Right atrium auricular region (tissue), 2 donors: Measurements from ENCODE around the gene EIF5A2. TPM values are rescaled to one million over a fixed set of nuclear protein-coding genes. Genes with fewer than 3 reads are reported as not detected.
A peak's percentile ranks its signal among the peaks of the same experiment; 100 is the strongest.

Experiments
- DNase-seq: peaks from one replicate; pipeline ENCODE4 v3.0.0-alpha.2; 2019; ENCODE audit warnings: low spot score
- H3K27ac ChIP-seq, 2 donors: fragments of 200-600 bp; sonication (generic); 1 replicate in 1 of 2; 2 replicates in 1 of 2; pipeline ENCODE4 v1.5.1; 2016 to 2019
- H3K27me3 ChIP-seq, 2 donors: fragments of 200-600 bp; sonication (generic); one replicate each; pipeline versions ENCODE4 v1.5.1 to v1.6.0; 2017 to 2019
- H3K36me3 ChIP-seq: fragments of 200-600 bp; sonication (generic); one replicate; pipeline ENCODE4 v1.5.1; 2016
- H3K4me1 ChIP-seq, 2 donors: fragments of 200-600 bp; sonication (generic); one replicate each; pipeline versions ENCODE4 v1.5.1 to v1.6.0; 2017 to 2019
- H3K4me3 ChIP-seq, 2 donors: fragments of 200-600 bp; sonication (generic); 1 replicate in 1 of 2; 2 replicates in 1 of 2; pipeline ENCODE4 v1.5.1; 2017 to 2019; ENCODE audit warnings: mild to moderate bottlenecking in 1 of 2, moderate library complexity in 1 of 2
- H3K9me3 ChIP-seq, 2 donors: fragments of 200-600 bp; sonication (generic); one replicate each; pipeline ENCODE4 v1.5.1; 2019
- CTCF ChIP-seq, 2 donors: fragments of 200-600 bp; sonication (generic); IDR thresholded peaks; one replicate each; pipeline ENCODE4 v1.5.1; 2019; ENCODE audit warnings: antibody characterized with exemption in 2 of 2
- total RNA-seq, 2 donors: library from RNA; depleted of rRNA; stranded (reverse); fragments of >200 nt; gene quantifications; one replicate each; pipeline ENCODE4 v1.1.0, GENCODE V29; 2016

The EIF5A2 gene
- 1 to 10 TPM; 4.2 to 5.0 TPM for total RNA-seq

GRCh38 chr3:170908235-170909116, at the start of gene EIF5A2:
Gene EIF5A2, minus strand, starts transcription at chr3:170908637. Its CDS starts 831 bp downstream, at chr3:170907806.
- H3K27ac ChIP-seq, result peak within 1 kb of the TSS; percentile 66 to 80
- no peaks in the 10 kb centered on the region for H3K36me3 ChIP-seq
- H3K4me3 ChIP-seq, result peak within 1 kb of the TSS; percentile 75 to 85
- DNase-seq, result peak; percentile 96
- peaks cover 0 to 11% of the 10 kb centered on the region in 2 donors for H3K9me3 ChIP-seq
- no peaks in the 10 kb centered on the region for H3K27me3 ChIP-seq
- no peak for TF ChIP-seq CTCF (IDR thresholded peaks at IDR 0.05)
- H3K4me1 ChIP-seq, result peaks cover 0 to 19% of the 10 kb centered on the region in 2 donors

- H3K4me3 ChIP-seq, result no peak overlapping the region
- DNase-seq, result no peak
- H3K9me3 ChIP-seq, result no peaks in the 10 kb centered on the region
- no peaks in the 10 kb centered on the region for H3K4me1 ChIP-seq
- TF ChIP-seq CTCF (IDR thresholded peaks at IDR 0.05), result no peak
- H3K27me3 ChIP-seq, result no peaks in the 10 kb centered on the region
- no peaks in the 10 kb centered on the region for H3K36me3 ChIP-seq
- H3K27ac ChIP-seq, result no peak overlapping the region
Measured at GRCh38 chr3:170956647-170957046, 48.2 kb upstream of the EIF5A2 start.

- no peak overlapping the region for H3K27ac ChIP-seq
- no peaks in the 10 kb centered on the region for H3K27me3 ChIP-seq
- H3K4me1 ChIP-seq, result no peaks in the 10 kb centered on the region
- H3K36me3 ChIP-seq, result no peaks in the 10 kb centered on the region
- DNase-seq, result no peak
- no peak overlapping the region for H3K4me3 ChIP-seq
- H3K9me3 ChIP-seq, result no peaks in the 10 kb centered on the region
- no peak for TF ChIP-seq CTCF (IDR thresholded peaks at IDR 0.05)
Measured at GRCh38 chr3:170953736-170954135, 45.3 kb upstream of the EIF5A2 start.

- no peak for TF ChIP-seq CTCF (IDR thresholded peaks at IDR 0.05)
- no peak overlapping the region for H3K27ac ChIP-seq
- H3K36me3 ChIP-seq, result no peaks in the 10 kb centered on the region
- H3K4me3 ChIP-seq, result no peak overlapping the region
- no peaks in the 10 kb centered on the region for H3K27me3 ChIP-seq
- no peak for DNase-seq
- H3K9me3 ChIP-seq, result no peaks in the 10 kb centered on the region
- H3K4me1 ChIP-seq, result no peaks in the 10 kb centered on the region
Measured at GRCh38 chr3:170953229-170953628, 44.8 kb upstream of the EIF5A2 start.

GRCh38 chr3:170949211-170949610, 40.8 kb upstream of the EIF5A2 start:
- Histone ChIP-seq H3K27ac (no peak overlapping the region), H3K4me3 (no peak overlapping the region), H3K36me3 (no peaks in the 10 kb centered on the region), H3K4me1 (no peaks in the 10 kb centered on the region), H3K27me3 (no peaks in the 10 kb centered on the region), H3K9me3 (no peaks in the 10 kb centered on the region)
- no peak for TF ChIP-seq CTCF (IDR thresholded peaks at IDR 0.05)
- DNase-seq, result no peak
